HL-60 (cell line): ENCODE results near the gene TSPO.

Source experiments
- CTCF ChIP-seq: IDR thresholded peaks from one replicate; pipeline ENCODE4 v1.5.1; 2011; ENCODE audit warnings: low read length, control low read depth, inconsistent platforms; ENCODE audit not compliant: insufficient read depth
- POLR2AphosphoS5 ChIP-seq: IDR thresholded peaks from 2 replicates; pipeline ENCODE4 v1.6.1; 2012; ENCODE audit warnings: low read depth
- REST ChIP-seq: IDR thresholded peaks from 2 replicates; pipeline ENCODE4 v1.6.1; 2012; ENCODE audit warnings: low read depth; ENCODE audit not compliant: insufficient replicate concordance

DNA sequence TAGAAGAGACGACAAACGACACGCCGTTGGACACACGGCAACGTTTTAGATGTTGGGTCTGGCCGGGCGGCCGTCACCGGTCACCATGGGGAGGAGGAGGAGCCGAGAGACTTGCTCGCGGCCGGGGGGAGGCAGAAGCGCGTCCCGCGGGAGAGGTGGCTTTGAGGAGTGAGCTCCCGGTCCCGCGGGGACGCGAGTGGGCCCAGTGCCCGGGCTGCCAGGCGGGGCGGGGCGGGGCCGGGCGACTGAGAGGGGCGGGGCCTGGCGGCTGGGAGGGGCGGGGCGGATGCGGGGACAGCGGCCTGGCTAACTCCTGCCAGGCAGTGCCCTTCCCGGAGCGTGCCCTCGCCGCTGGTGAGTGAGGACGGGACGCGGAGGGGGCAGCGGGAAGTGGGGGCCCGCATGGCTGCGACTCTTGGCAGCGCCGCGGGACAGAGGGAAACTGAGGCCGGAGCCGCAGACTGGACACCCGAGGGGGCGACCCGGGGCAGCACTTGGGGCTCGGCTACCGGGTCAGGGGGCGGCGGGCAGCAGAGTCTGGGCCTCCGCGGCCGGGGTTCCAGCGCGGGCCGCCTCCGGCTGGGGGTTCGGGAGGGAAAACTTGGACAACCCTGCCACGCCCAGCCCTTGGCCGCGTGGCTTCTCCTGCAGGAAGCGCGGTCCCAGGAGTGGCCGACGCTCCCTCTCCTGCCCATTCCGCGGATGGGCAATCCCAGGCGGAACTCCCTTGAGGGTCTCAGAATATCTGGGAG, at the start of gene TSPO:
- no peak; the same call in 1 of the 2 replicates for TF ChIP-seq POLR2AphosphoS5
- TF ChIP-seq CTCF = no peak
- no peak for TF ChIP-seq REST
